IPS-20b (cell line): ENCODE data around the gene MAP3K12.
"Not testable (repeated sequence)": the region's sequence is repeated elsewhere in the genome, so short reads cannot be mapped to it uniquely, and the experiment has no call there.

ENCODE experiments used
- H3K27ac ChIP-seq: one replicate; pipeline ENCODE4 v1.5.1; 2013; ENCODE audit warnings: low read length
- H3K27me3 ChIP-seq: 2 replicates; pipeline ENCODE4 v1.6.1; 2013; ENCODE audit warnings: mild to moderate bottlenecking, low read length, inconsistent platforms; ENCODE audit not compliant: insufficient read depth
- H3K36me3 ChIP-seq: 2 replicates; pipeline ENCODE4 v1.6.1; 2013; ENCODE audit warnings: low read depth, mild to moderate bottlenecking, inconsistent platforms, low read length, moderate library complexity; ENCODE audit not compliant: insufficient read depth
- H3K4me1 ChIP-seq: 2 replicates; pipeline ENCODE4 v1.6.1; 2013; ENCODE audit warnings: mild to moderate bottlenecking, control low read depth, inconsistent platforms, low read length, moderate library complexity; ENCODE audit not compliant: insufficient read depth
- H3K4me3 ChIP-seq: 2 replicates; pipeline ENCODE4 v1.5.1; 2013; ENCODE audit warnings: mild to moderate bottlenecking, low read length, inconsistent platforms
- H3K9ac ChIP-seq: 2 replicates; pipeline ENCODE4 v1.6.1; 2013; ENCODE audit warnings: low read depth, mild to moderate bottlenecking, inconsistent platforms, low read length, moderate library complexity
- H3K9me3 ChIP-seq: 2 replicates; pipeline ENCODE4 v1.6.1; 2013; ENCODE audit warnings: mild to moderate bottlenecking, low read depth, low read length, inconsistent platforms; ENCODE audit not compliant: insufficient read depth

MAP3K12 gene

GRCh38 chr12:53461059-53461458 lies 38.2 kb downstream of the MAP3K12 start:
- no peak overlapping the region for H3K27ac ChIP-seq
- no peak overlapping the region for H3K9ac ChIP-seq

GRCh38 chr12:53459097-53459496 lies 40.2 kb downstream of the MAP3K12 start:
- Histone ChIP-seq H3K9me3 (no peaks in the 10 kb centered on the region), H3K36me3 (peaks cover 100% of the 10 kb centered on the region), H3K4me1 (peaks cover 8% of the 10 kb centered on the region; the same call in 1 of the 2 replicates), H3K9ac (no peak overlapping the region), H3K4me3 (no peak overlapping the region), H3K27me3 (no peaks in the 10 kb centered on the region), H3K27ac (no peak overlapping the region)

More at GRCh38 chr12:53461059-53461458, 38.2 kb downstream of the MAP3K12 start:
- Histone ChIP-seq H3K4me1 (peaks cover 8% of the 10 kb centered on the region; the same call in 1 of the 2 replicates), H3K4me3 (no peak overlapping the region), H3K27me3 (no peaks in the 10 kb centered on the region), H3K9me3 (no peaks in the 10 kb centered on the region), H3K36me3 (peaks cover 100% of the 10 kb centered on the region)

- H3K4me1 ChIP-seq: peaks cover 3% of the 10 kb centered on the region; the same call in 1 of the 2 replicates
- no peaks in the 10 kb centered on the region for H3K27me3 ChIP-seq
- peaks cover 91% of the 10 kb centered on the region for H3K36me3 ChIP-seq
These were observed 42.4 kb downstream of the MAP3K12 start for GRCh38 chr12:53456654-53457366.

GRCh38 chr12:53454707-53455106 lies 44.6 kb downstream of the MAP3K12 start:
- no peaks in the 10 kb centered on the region for H3K27me3 ChIP-seq
- H3K9me3 ChIP-seq: no peaks in the 10 kb centered on the region
- H3K4me1 ChIP-seq: no peaks in the 10 kb centered on the region; the same call in 1 of the 2 replicates
- no peak overlapping the region for H3K27ac ChIP-seq
- no peak overlapping the region for H3K9ac ChIP-seq
- peaks cover 70% of the 10 kb centered on the region for H3K36me3 ChIP-seq
- peak overlapping the region; percentile 99; the same call in 1 of the 2 replicates for H3K4me3 ChIP-seq

More at GRCh38 chr12:53456654-53457366, 42.4 kb downstream of the MAP3K12 start:
- no peak overlapping the region for H3K27ac ChIP-seq
- H3K9me3 ChIP-seq: no peaks in the 10 kb centered on the region
- H3K4me3 ChIP-seq: no peak overlapping the region
- H3K9ac ChIP-seq: no peak overlapping the region

- no peaks in the 10 kb centered on the region; the same call in 1 of the 2 replicates for H3K4me1 ChIP-seq
- H3K9ac ChIP-seq: peak overlapping the region; percentile 98; the same call in 1 of the 2 replicates
- H3K27ac ChIP-seq: no peak overlapping the region
- peak overlapping the region; percentile 99 for H3K4me3 ChIP-seq
- H3K27me3 ChIP-seq: no peaks in the 10 kb centered on the region
- H3K9me3 ChIP-seq: no peaks in the 10 kb centered on the region
- H3K36me3 ChIP-seq: peaks cover 64% of the 10 kb centered on the region
These were observed 45.2 kb downstream of the MAP3K12 start for GRCh38 chr12:53453953-53454640.

- H3K27me3 ChIP-seq: no peaks in the 10 kb centered on the region
- peaks cover 51% of the 10 kb centered on the region for H3K36me3 ChIP-seq
- H3K9ac ChIP-seq: peak overlapping the region; percentile 98
- peak overlapping the region; percentile 99 for H3K4me3 ChIP-seq
- H3K9me3 ChIP-seq: no peaks in the 10 kb centered on the region
- H3K4me1 ChIP-seq: no peaks in the 10 kb centered on the region; the same call in 1 of the 2 replicates
- H3K27ac ChIP-seq: peak overlapping the region; percentile 95
These were observed 46.8 kb downstream of the MAP3K12 start for GRCh38 chr12:53452159-53453077.

GRCh38 chr12:53451661-53452158 lies 47.5 kb downstream of the MAP3K12 start, which contains the start of gene PCBP2:
PCBP2 (plus strand) TSS chr12:53452102; CDS start chr12:53454801, 2,699 bp downstream.
- Histone ChIP-seq H3K9me3 (no peaks in the 10 kb centered on the region), H3K4me1 (no peaks in the 10 kb centered on the region; the same call in 1 of the 2 replicates), H3K27me3 (no peaks in the 10 kb centered on the region), H3K36me3 (peaks cover 44% of the 10 kb centered on the region), H3K9ac (peak within 1 kb of the TSS; percentile 98), H3K4me3 (peak within 1 kb of the TSS; percentile 99), H3K27ac (peak within 1 kb of the TSS; percentile 95)

GRCh38 chr12:53450936-53451335 lies 48.3 kb downstream of the MAP3K12 start:
- no peaks in the 10 kb centered on the region; the same call in 1 of the 2 replicates for H3K4me1 ChIP-seq
- H3K9ac ChIP-seq: no peak overlapping the region
- no peaks in the 10 kb centered on the region for H3K27me3 ChIP-seq
- no peak overlapping the region for H3K27ac ChIP-seq
- H3K9me3 ChIP-seq: no peaks in the 10 kb centered on the region
- H3K4me3 ChIP-seq: no peak overlapping the region
- H3K36me3 ChIP-seq: peaks cover 40% of the 10 kb centered on the region

- peaks cover 30% of the 10 kb centered on the region for H3K36me3 ChIP-seq
- not testable (repeated sequence) for H3K9ac ChIP-seq, H3K4me1 ChIP-seq, H3K4me3 ChIP-seq, H3K9me3 ChIP-seq, H3K27me3 ChIP-seq, H3K27ac ChIP-seq
These were observed 54.5 kb downstream of the MAP3K12 start for GRCh38 chr12:53444593-53445325.

- peaks cover 30% of the 10 kb centered on the region for H3K36me3 ChIP-seq
- no peak overlapping the region for H3K27ac ChIP-seq
- no peak overlapping the region for H3K9ac ChIP-seq
- no peaks in the 10 kb centered on the region for H3K9me3 ChIP-seq
- peak overlapping the region; percentile 4; the same call in 1 of the 2 replicates for H3K4me3 ChIP-seq
- 0 out of 2 replicates have a peak, but pooled peaks cover 8% of the 10 kb centered on the region for H3K4me1 ChIP-seq
- no peaks in the 10 kb centered on the region for H3K27me3 ChIP-seq
These were observed 55.3 kb downstream of the MAP3K12 start for GRCh38 chr12:53443955-53444354.
